GM23248 (cell line): ENCODE results near the gene GALNT1. TPM values are rescaled to one million over a fixed set of nuclear protein-coding genes. Genes with fewer than 3 reads are reported as not detected.

Source experiments
- DNase-seq: peaks from one replicate; pipeline ENCODE4 v3.0.0-alpha.2; 2015
- H2AFZ ChIP-seq: fragments of 200-600 bp; sonication (generic); 2 replicates; pipeline ENCODE4 v1.6.1; 2016; ENCODE audit warnings: antibody characterized with exemption
- H3F3A ChIP-seq: fragments of 200-600 bp; sonication (generic); 2 replicates; pipeline ENCODE4 v1.6.1; 2016; ENCODE audit warnings: mild to moderate bottlenecking, antibody characterized with exemption, mixed run types; ENCODE audit not compliant: insufficient read depth
- H3K27ac ChIP-seq: fragments of 200-600 bp; sonication (generic); 2 replicates; pipeline ENCODE4 v1.5.1; 2016; ENCODE audit warnings: mild to moderate bottlenecking
- H3K27me3 ChIP-seq: fragments of 200-600 bp; sonication (generic); replicated peaks from 2 replicates; pipeline ENCODE4 v1.6.1; 2016; ENCODE audit warnings: mild to moderate bottlenecking; ENCODE audit not compliant: insufficient read depth
- H3K36me3 ChIP-seq: fragments of 200-600 bp; sonication (generic); 2 replicates; pipeline ENCODE4 v1.6.1; 2016; ENCODE audit warnings: low read depth, mild to moderate bottlenecking
- H3K4me1 ChIP-seq: fragments of 200-600 bp; sonication (generic); 2 replicates; pipeline ENCODE4 v1.6.1; 2016; ENCODE audit warnings: mild to moderate bottlenecking; ENCODE audit not compliant: insufficient read depth
- H3K4me2 ChIP-seq: fragments of 200-600 bp; sonication (generic); one replicate; pipeline ENCODE4 v1.6.1; 2016; ENCODE audit warnings: mild to moderate bottlenecking; ENCODE audit not compliant: unreplicated experiment
- H3K4me3 ChIP-seq: fragments of 200-600 bp; sonication (generic); 2 replicates; pipeline ENCODE4 v1.5.1; 2016; ENCODE audit warnings: mild to moderate bottlenecking
- H3K79me2 ChIP-seq: fragments of 200-600 bp; sonication (generic); 2 replicates; pipeline ENCODE4 v1.6.1; 2016; ENCODE audit warnings: mild to moderate bottlenecking; ENCODE audit not compliant: insufficient read depth
- H3K9ac ChIP-seq: fragments of 200-600 bp; sonication (generic); 2 replicates; pipeline ENCODE4 v1.6.1; 2016; ENCODE audit warnings: mild to moderate bottlenecking
- H3K9me2 ChIP-seq: fragments of 200-600 bp; sonication (generic); 2 replicates; pipeline ENCODE4 v1.6.1; 2016; ENCODE audit warnings: mixed run types, mild to moderate bottlenecking, moderate library complexity; ENCODE audit not compliant: insufficient read depth
- H3K9me3 ChIP-seq: fragments of 200-600 bp; sonication (generic); one replicate; pipeline ENCODE4 v1.6.1; 2017; ENCODE audit warnings: low read depth
- H4K20me1 ChIP-seq: fragments of 200-600 bp; sonication (generic); 2 replicates; pipeline ENCODE4 v1.6.0; 2016; ENCODE audit not compliant: insufficient read depth
- EZH2 ChIP-seq: fragments of 200-600 bp; sonication (generic); IDR thresholded peaks from 2 replicates; pipeline ENCODE4 v1.6.1; 2018; ENCODE audit warnings: antibody characterized with exemption, mild to moderate bottlenecking; ENCODE audit not compliant: insufficient read depth, poor library complexity, severe bottlenecking
- EZH2phosphoT487 ChIP-seq: fragments of 200-600 bp; sonication (generic); IDR thresholded peaks from 2 replicates; pipeline ENCODE4 v1.6.1; 2018; ENCODE audit warnings: antibody characterized with exemption, moderate library complexity, mild to moderate bottlenecking, low read depth; ENCODE audit not compliant: insufficient read depth
- WGBS, 2 experiments: methylation state at CpG; one replicate each; pipeline ENCODE4 v1.1.6; 2015 to 2017; ENCODE audit warnings: low lambda C conversion rate in 2 of 2, low coverage in 1 of 2; ENCODE audit errors: missing lambda C conversion rate in 2 of 2; 5-methylcytosine and 5-hydroxymethylcytosine counted together
- in situ Hi-C: fragments of 300-500 bp; cut with MboI; formaldehyde crosslinking; loops from 2 replicates; pipeline ENCODE4 v1.15.0; 2020
- polyA plus RNA-seq: library from polyadenylated mRNA; unstranded; fragments of >200 nt; fragmentation: Nextera tagmentation; extraction: Ambion mirVana; gene quantifications from 2 replicates; pipeline ENCODE4 v1.2.1, GENCODE V29; 2016
- total RNA-seq: library from RNA; depleted of rRNA; stranded (reverse); fragments of >200 nt; shearing (Covaris generic); gene quantifications from 2 replicates; pipeline ENCODE4 v1.2.3, GENCODE V29; 2014

GALNT1 gene
- total and polyA plus RNA-seq, 2 experiments from 2014 or later = 10.1 to 68.0 TPM

- Histone ChIP-seq H3K9me3 (no peaks in the 10 kb centered on the region), H3K4me1 (no peaks in the 10 kb centered on the region), H3K79me2 (no peaks in the 10 kb centered on the region), H3K36me3 (peaks cover 18% of the 10 kb centered on the region; the same call in 1 of the 2 replicates), H3F3A (no peaks in the 10 kb centered on the region), H3K4me3 (no peak overlapping the region), H2AFZ (no peak overlapping the region), H3K9ac (no peak overlapping the region), H4K20me1 (no peaks in the 10 kb centered on the region), H3K9me2 (no peaks in the 10 kb centered on the region), H3K27ac (no peak overlapping the region), H3K4me2 (no peak overlapping the region), H3K27me3 (no peaks in the 10 kb centered on the region)
- 93 to 100% methylated on average over 1 of the region's 1 CpG for WGBS, 2 experiments
- in situ Hi-C loops = no loop called here
- DNase-seq = no peak
- no peak for TF ChIP-seq EZH2phosphoT487
- no peak for TF ChIP-seq EZH2
Observed at GRCh38 chr18:35688757-35689156, 107.2 kb downstream of the GALNT1 start.

- Histone ChIP-seq H4K20me1 (no peaks in the 10 kb centered on the region), H3K79me2 (no peaks in the 10 kb centered on the region), H3K4me3 (no peak overlapping the region), H3K9me2 (no peaks in the 10 kb centered on the region), H3K27me3 (no peaks in the 10 kb centered on the region), H3K9ac (no peak overlapping the region), H3K9me3 (no peaks in the 10 kb centered on the region), H3K4me2 (no peak overlapping the region), H3K36me3 (peaks cover 18% of the 10 kb centered on the region; the same call in 1 of the 2 replicates), H3F3A (no peaks in the 10 kb centered on the region), H3K27ac (no peak overlapping the region), H3K4me1 (no peaks in the 10 kb centered on the region), H2AFZ (no peak overlapping the region)
- no peak for DNase-seq
- 87% methylated on average over 5 of the region's 5 CpGs for WGBS, 2 experiments
- TF ChIP-seq EZH2 (no peak), EZH2phosphoT487 (no peak)
- in situ Hi-C loops = no loop called here
Observed at GRCh38 chr18:35689728-35690127, 108.2 kb downstream of the GALNT1 start.

GRCh38 chr18:35691625-35692024 is 110.1 kb downstream of the GALNT1 start:
- Histone ChIP-seq H3K4me2 (no peak overlapping the region), H3F3A (no peaks in the 10 kb centered on the region), H3K4me1 (no peaks in the 10 kb centered on the region), H3K27me3 (no peaks in the 10 kb centered on the region), H3K36me3 (peaks cover 18% of the 10 kb centered on the region; the same call in 1 of the 2 replicates), H3K27ac (no peak overlapping the region), H3K9ac (no peak overlapping the region), H2AFZ (no peak overlapping the region), H4K20me1 (no peaks in the 10 kb centered on the region), H3K79me2 (no peaks in the 10 kb centered on the region), H3K9me3 (no peaks in the 10 kb centered on the region), H3K9me2 (no peaks in the 10 kb centered on the region), H3K4me3 (no peak overlapping the region)
- WGBS, 2 experiments = 83 to 90% methylated on average over 4 of the region's 4 CpGs
- TF ChIP-seq EZH2phosphoT487 (no peak), EZH2 (no peak)
- in situ Hi-C loops = no loop called here
- DNase-seq = no peak

- in situ Hi-C loops = no loop called here
- no peaks in the 10 kb centered on the region for H4K20me1 ChIP-seq
- H2AFZ ChIP-seq = no peak overlapping the region
- TF ChIP-seq EZH2 (no peak), EZH2phosphoT487 (no peak)
- H3K36me3 ChIP-seq = peaks cover 12% of the 10 kb centered on the region; the same call in 1 of the 2 replicates
- H3K27me3 ChIP-seq = no peaks in the 10 kb centered on the region
- no peak for DNase-seq
- no peaks in the 10 kb centered on the region for H3K4me1 ChIP-seq
- H3K4me2 ChIP-seq = no peak overlapping the region
- no peaks in the 10 kb centered on the region for H3K9me2 ChIP-seq
- H3K27ac ChIP-seq = no peak overlapping the region
- no peak overlapping the region for H3K9ac ChIP-seq
- no peak overlapping the region for H3K4me3 ChIP-seq
- H3K79me2 ChIP-seq = no peaks in the 10 kb centered on the region
- no peaks in the 10 kb centered on the region for H3K9me3 ChIP-seq
- WGBS, 2 experiments = 97 to 98% methylated on average over 3 of the region's 3 CpGs
- no peaks in the 10 kb centered on the region for H3F3A ChIP-seq
Observed at GRCh38 chr18:35692866-35693265, 111.3 kb downstream of the GALNT1 start.

GRCh38 chr18:35693829-35694228 is 112.3 kb downstream of the GALNT1 start:
- Histone ChIP-seq H3K4me2 (no peak overlapping the region), H3K36me3 (peaks cover 12% of the 10 kb centered on the region; the same call in 1 of the 2 replicates), H3K9me3 (no peaks in the 10 kb centered on the region), H3K9ac (no peak overlapping the region), H3K4me3 (no peak overlapping the region), H3K9me2 (no peaks in the 10 kb centered on the region), H3K27ac (no peak overlapping the region), H3K79me2 (no peaks in the 10 kb centered on the region), H3F3A (no peaks in the 10 kb centered on the region), H3K27me3 (no peaks in the 10 kb centered on the region), H2AFZ (no peak overlapping the region), H3K4me1 (no peaks in the 10 kb centered on the region), H4K20me1 (no peaks in the 10 kb centered on the region)
- no peak for DNase-seq
- WGBS, 2 experiments = 97 to 98% methylated on average over 4 of the region's 4 CpGs
- TF ChIP-seq EZH2phosphoT487 (no peak), EZH2 (no peak)
- in situ Hi-C loops = no loop called here
